ENCODE data around the gene FBRS. TPM values are rescaled to one million over a fixed set of nuclear protein-coding genes. Genes with fewer than 3 reads are reported as not detected.
A peak's percentile ranks its signal among the peaks of the same experiment; 100 is the strongest.

FBRS gene
- total and polyA plus RNA-seq, 2 of the 13 experiments (the other 11 are each of a cell fraction or from before 2014, with no cell fraction given) = 13.7 to 16.2 TPM

GRCh38 chr16:30657866-30658730 is at the start of gene FBRS (continued):
- TF ChIP-seq ZNF530 (CRISPR knock-in tag; IDR thresholded peaks at IDR 0.05; ENCODE audit: low read depth) (no peak), NR2F1 (CRISPR knock-in tag; IDR thresholded peaks at IDR 0.05) (no peak), ZNF710 (CRISPR knock-in tag; IDR thresholded peaks at IDR 0.05; ENCODE audit: borderline replicate concordance) (peak; percentile 85; the same call in 1 of the 2 replicates), ZFP41 (CRISPR knock-in tag; IDR thresholded peaks at IDR 0.05; ENCODE audit: borderline replicate concordance) (no peak), ZNF468 (CRISPR knock-in tag; IDR thresholded peaks at IDR 0.05) (peak; percentile 86; the same call in 1 of the 2 replicates), ZNF407 (CRISPR knock-in tag; IDR thresholded peaks at IDR 0.05; ENCODE audit: not compliant biosample characterization) (no peak), HMGXB4 (CRISPR knock-in tag; IDR thresholded peaks at IDR 0.05; ENCODE audit: borderline replicate concordance in 1 of 2, low read depth in 1 of 2) (peak; percentile 35 to 83), ZNF784 (CRISPR knock-in tag; IDR thresholded peaks at IDR 0.05; ENCODE audit: borderline replicate concordance) (peak; percentile 67; the same call in 1 of the 2 replicates), ZNF580 (CRISPR knock-in tag; IDR thresholded peaks at IDR 0.05; ENCODE audit: borderline replicate concordance, low read depth) (no peak; the same call in none of the 2 replicates), RCOR2 (CRISPR knock-in tag; IDR thresholded peaks at IDR 0.05) (peak; percentile 57), ZNF572 (CRISPR knock-in tag; IDR thresholded peaks at IDR 0.05) (no peak), NFKB2 (CRISPR knock-in tag; IDR thresholded peaks at IDR 0.05; ENCODE audit: borderline replicate concordance) (peak; percentile 50; the same call in 1 of the 2 replicates), RBM22 (optimal IDR thresholded peaks at IDR 0.05; ENCODE audit: low read length) (peak; percentile 12)
